Endothelial cell of umbilical vein (primary cell): ENCODE data around the gene PGD. TPM values are rescaled to one million over a fixed set of nuclear protein-coding genes. Genes with fewer than 3 reads are reported as not detected.

Experiments used
- polyA plus RNA-seq, 4 experiments: library from polyadenylated mRNA; depleted of rRNA in 3 of 4; stranded (reverse) in 3 of 4; unstranded in 1 of 4; fragments of >200 nt; gene quantifications; 2 replicates each; pipeline versions ENCODE4 v1.2.1 to v1.2.3, GENCODE V29; 2011 to 2012; ENCODE audit warnings: missing spikeins in 1 of 4
- total RNA-seq: library from RNA; stranded (reverse); gene quantifications from 2 replicates; pipeline ENCODE4 v1.2.3, GENCODE V29; 2021

PGD gene
- total and polyA plus RNA-seq, 2 donors (not counting 3 experiments of a cell fraction or from before 2014, with no cell fraction given) = 196 to 303 TPM

Other genes starting within 250 kb of the PGD start
- 46.6 and 58.6 TPM in 2 replicates for gene KIF1B, start 188.5 kb upstream of the PGD start, total RNA-seq
- 14.8 and 15.5 TPM in 2 replicates for gene KIF1B, start 188.5 kb upstream of the PGD start, polyA plus RNA-seq
- gene CENPS, start 31.4 kb downstream of the PGD start, total RNA-seq = 16.2 and 17.0 TPM in 2 replicates
- 8.7 and 10.2 TPM in 2 replicates for gene CENPS, start 31.4 kb downstream of the PGD start, polyA plus RNA-seq
- gene CORT, start 51.0 kb downstream of the PGD start, total RNA-seq = not detected in 2 replicates
- 0.11 TPM in 1 of 2 replicates, not detected in the other for gene CORT, start 51.0 kb downstream of the PGD start, polyA plus RNA-seq
- gene DFFA, start 73.5 kb downstream of the PGD start, total RNA-seq = 44.5 and 45.9 TPM in 2 replicates
- gene DFFA, start 73.5 kb downstream of the PGD start, polyA plus RNA-seq = 21.0 and 30.0 TPM in 2 replicates
- gene PEX14, start 75.9 kb downstream of the PGD start, total RNA-seq = 22.8 and 26.5 TPM in 2 replicates
- gene PEX14, start 75.9 kb downstream of the PGD start, polyA plus RNA-seq = 19.5 and 20.1 TPM in 2 replicates